Stimulated activated CD8-positive, alpha-beta memory T cell treated with anti-CD3 and anti-CD28 coated beads, Interleukin-7, amount 100 ng/mL, for 48 hours (primary cell): ENCODE data around the gene ANKRD39.
"Not testable (repeated sequence)": the region's sequence is repeated elsewhere in the genome, so short reads cannot be mapped to it uniquely, and the experiment has no call there.

Source experiments
- DNase-seq, 2 donors: peaks; one replicate each; pipeline ENCODE4 v3.0.0-alpha.2; 2020; ENCODE audit warnings: low read depth in 1 of 2; ENCODE audit errors: extremely low read depth in 1 of 2

ANKRD39 gene

GRCh38 chr2:96873651-96874096 is 15.9 kb upstream of the ANKRD39 start:
- no peak for DNase-seq

- DNase-seq, result no peak
These were observed 15.0 kb upstream of the ANKRD39 start for GRCh38 chr2:96872591-96873349.

- DNase-seq, result peak in 1 of 2 donors; percentile 43
These were observed 12.9 kb upstream of the ANKRD39 start for GRCh38 chr2:96870626-96871255.

- no peak for DNase-seq
These were observed 12.2 kb upstream of the ANKRD39 start, which contains the start of gene SEMA4C for GRCh38 chr2:96869822-96870625. SEMA4C (minus strand) TSS chr2:96870080; CDS start chr2:96867886, 2,194 bp downstream.

GRCh38 chr2:96869281-96869821 is 11.5 kb upstream of the ANKRD39 start:
- DNase-seq, result no peak

- DNase-seq, result peak in 1 of 2 donors; percentile 66
These were observed 10.9 kb upstream of the ANKRD39 start for GRCh38 chr2:96868555-96869280.

GRCh38 chr2:96867756-96868554 is 10.1 kb upstream of the ANKRD39 start:
- no peak for DNase-seq

- no peak for DNase-seq
These were observed 9.4 kb upstream of the ANKRD39 start for GRCh38 chr2:96866986-96867755.

- DNase-seq, result no peak
These were observed 8.8 kb upstream of the ANKRD39 start for GRCh38 chr2:96866586-96866985.

GRCh38 chr2:96866149-96866548 is 8.3 kb upstream of the ANKRD39 start:
- DNase-seq, result no peak

- no peak for DNase-seq
These were observed 7.8 kb upstream of the ANKRD39 start for GRCh38 chr2:96865654-96866053.

GRCh38 chr2:96864343-96865091 is 6.7 kb upstream of the ANKRD39 start:
- DNase-seq, result no peak

- no peak for DNase-seq
These were observed 5.9 kb upstream of the ANKRD39 start for GRCh38 chr2:96863575-96864342.

GRCh38 chr2:96863056-96863455 is 5.2 kb upstream of the ANKRD39 start:
- not testable (repeated sequence) for DNase-seq

- DNase-seq, result no peak
These were observed 3.3 kb upstream of the ANKRD39 start for GRCh38 chr2:96861074-96861473.

- peak in 1 of 2 donors; percentile 29 for DNase-seq
These were observed 2.5 kb upstream of the ANKRD39 start for GRCh38 chr2:96860065-96861029.
